HCT116 (cell line): ENCODE results near the gene ID3. TPM values are rescaled to one million over a fixed set of nuclear protein-coding genes. Genes with fewer than 3 reads are reported as not detected.

ENCODE experiments used
- ATAC-seq: fragments of 200-7000 bp; cut with Tn5 transposase; 2 replicates; pipeline ENCODE4 v1.9.1; 2020; ENCODE audit warnings: mild to moderate bottlenecking, moderate library complexity
- BruUV-seq: library from RNA; stranded (reverse); fragments of 400-500 nt; replicated peaks from 2 replicates; lab custom pipeline; 2021; lab: Mats Ljungman, UMichigan
- CTCF ChIA-PET: fragments of 300-600 bp; sonication (Branson Sonifier 250); formaldehyde crosslinking; loops from one replicate; lab custom pipeline; 2021; ENCODE audit warnings: antibody characterized with exemption; lab: Charles Lee
- POLR2A ChIA-PET: fragments of 300-600, 350-600 bp; sonication (Branson Sonifier 250); formaldehyde crosslinking; loops from one replicate; lab custom pipeline; 2021; ENCODE audit warnings: antibody characterized with exemption; lab: Charles Lee
- RAD21 ChIA-PET, 2 experiments: fragments of 300-600 bp; sonication (Branson Sonifier 250); formaldehyde crosslinking; loops; one replicate each; lab custom pipeline; 2023; ENCODE audit warnings: low total read pairs in 2 of 2; ENCODE audit not compliant: uncharacterized antibody in 2 of 2, unreplicated experiment in 2 of 2, low non-redundant PET in 1 of 2; lab: Charles Lee
- DNase-seq: peaks from one replicate; pipeline ENCODE4 v3.0.0-alpha.2; 2010; ENCODE audit warnings: low read depth, low spot score
- H2AFZ ChIP-seq: fragments of 200-600 bp; shearing (Covaris generic), sonication (generic); 2 replicates; pipeline ENCODE4 v1.6.1; 2017; ENCODE audit warnings: low read depth, mixed run types, mixed read lengths, antibody characterized with exemption, low read length; ENCODE audit not compliant: poor library complexity, severe bottlenecking
- H3K27ac ChIP-seq: 2 replicates; pipeline ENCODE4 v1.5.1; 2012; ENCODE audit warnings: low read depth, low read length
- H3K27me3 ChIP-seq: fragments of 200-600 bp; sonication (generic); 2 replicates; pipeline ENCODE4 v1.6.1; 2016; ENCODE audit warnings: mixed run types, low read length, mixed read lengths; ENCODE audit not compliant: insufficient read depth
- H3K36me3 ChIP-seq, 2 experiments: fragments of 200-500 bp in 1 of 2; fragments of 200-600 bp in 1 of 2; sonication (Bioruptor generic) in 1 of 2; sonication (generic) in 1 of 2; 2 replicates each; pipeline versions ENCODE4 v1.5.1 to v1.6.1; 2014 to 2016; ENCODE audit warnings: low read length in 2 of 2, inconsistent platforms in 1 of 2, mixed read lengths in 1 of 2, mixed run types in 1 of 2; ENCODE audit not compliant: insufficient read depth in 2 of 2, control insufficient read depth in 1 of 2
- H3K4me1 ChIP-seq, 2 experiments: fragments of 200-600 bp in 1 of 2; sonication (generic) in 1 of 2; 2 replicates each; pipeline versions ENCODE4 v1.5.1 to v1.6.1; 2012 to 2017; ENCODE audit warnings: low read length in 2 of 2, inconsistent platforms in 1 of 2, mild to moderate bottlenecking in 1 of 2, mixed read lengths in 1 of 2, mixed run types in 1 of 2, moderate library complexity in 1 of 2; ENCODE audit not compliant: insufficient read depth in 2 of 2, control insufficient read depth in 1 of 2
- H3K4me2 ChIP-seq: fragments of 200-600 bp; sonication (generic); 2 replicates; pipeline ENCODE4 v1.6.1; 2017; ENCODE audit warnings: mixed run types, low read length, mixed read lengths
- H3K4me3 ChIP-seq, 2 experiments: fragments of 200-600 bp in 1 of 2; sonication (generic) in 1 of 2; replicated peaks in 1 of 2; 2 replicates each; pipeline ENCODE4 v1.5.1; 2011 to 2016; ENCODE audit warnings: low read length in 2 of 2, control low read depth in 1 of 2, low read depth in 1 of 2, mild to moderate bottlenecking in 1 of 2, mixed read lengths in 1 of 2, mixed run types in 1 of 2
- H3K79me2 ChIP-seq: fragments of 200-600 bp; sonication (generic); 2 replicates; pipeline ENCODE4 v1.6.1; 2017; ENCODE audit warnings: mild to moderate bottlenecking, mixed run types, low read length, moderate library complexity, mixed read lengths; ENCODE audit not compliant: insufficient read depth
- H3K9ac ChIP-seq: fragments of 200-600 bp; sonication (generic); 2 replicates; pipeline ENCODE4 v1.6.1; 2016; ENCODE audit warnings: low read length, mixed read lengths
- H3K9me2 ChIP-seq: fragments of 200-600 bp; sonication (generic), shearing (Covaris generic); 2 replicates; pipeline ENCODE4 v1.6.1; 2017; ENCODE audit warnings: mixed run types, mild to moderate bottlenecking, moderate library complexity; ENCODE audit not compliant: insufficient read depth
- H3K9me3 ChIP-seq, 2 experiments: fragments of 200-500 bp in 1 of 2; fragments of 200-600 bp in 1 of 2; sonication (Bioruptor generic) in 1 of 2; sonication (generic) in 1 of 2; 2 replicates each; pipeline ENCODE4 v1.6.1; 2014 to 2017; ENCODE audit warnings: low read length in 2 of 2, mixed read lengths in 2 of 2, inconsistent platforms in 1 of 2, low read depth in 1 of 2, mild to moderate bottlenecking in 1 of 2, mixed run types in 1 of 2, moderate library complexity in 1 of 2; ENCODE audit not compliant: control insufficient read depth in 1 of 2, insufficient read depth in 1 of 2
- H4K20me1 ChIP-seq: fragments of 200-600 bp; sonication (generic), shearing (Covaris generic); 2 replicates; pipeline ENCODE4 v1.6.1; 2017; ENCODE audit warnings: mixed run types, mild to moderate bottlenecking, moderate library complexity; ENCODE audit not compliant: insufficient read depth
- CEBPB ChIP-seq: IDR thresholded peaks from 2 replicates; pipeline ENCODE4 v1.6.1; 2012; ENCODE audit warnings: low read depth
- ELF1 ChIP-seq: IDR thresholded peaks from 2 replicates; pipeline ENCODE4 v1.6.1; 2012; ENCODE audit warnings: low read depth, borderline replicate concordance
- JUND ChIP-seq: IDR thresholded peaks from 2 replicates; pipeline ENCODE4 v1.6.1; 2012
- TCF7L2 ChIP-seq: IDR thresholded peaks from 2 replicates; pipeline ENCODE4 v1.7.0; 2011; ENCODE audit warnings: borderline replicate concordance, inconsistent platforms; ENCODE audit not compliant: insufficient read depth, insufficient read length; ENCODE audit errors: extremely low read depth
- YY1 ChIP-seq: IDR thresholded peaks from 2 replicates; pipeline ENCODE4 v1.6.1; 2011; ENCODE audit warnings: low read length, low read depth, moderate library complexity, mild to moderate bottlenecking; ENCODE audit not compliant: insufficient replicate concordance; ENCODE audit errors: extremely low read depth
- ZBTB33 ChIP-seq: IDR thresholded peaks from 2 replicates; pipeline ENCODE4 v1.6.1; 2011; ENCODE audit warnings: mild to moderate bottlenecking, low read length, moderate library complexity; ENCODE audit not compliant: insufficient replicate concordance; ENCODE audit errors: extremely low read depth
- ZNF274 ChIP-seq: fragments of 200-500 bp; sonication (Bioruptor generic); IDR thresholded peaks from 2 replicates; pipeline ENCODE4 v1.6.1; 2014; ENCODE audit warnings: mild to moderate bottlenecking, low read depth, low read length, inconsistent platforms
- intact Hi-C: fragments of 100-400 bp; cut with micrococcal nuclease; formaldehyde crosslinking; loops from 2 replicates; pipeline ENCODE4 v1.10.0; 2022
- total RNA-seq: library from RNA; stranded (reverse); gene quantifications from one replicate; pipeline ENCODE4 v1.2.1, GENCODE V29; 2021; ENCODE audit not compliant: unreplicated experiment

ID3 gene
- total RNA-seq, 1 experiment from 2014 or later, result 183 TPM

- Histone ChIP-seq H3K9me2 (no peaks in the 10 kb centered on the region), H3K9me3 (no peaks in the 10 kb centered on the region), H3K4me3 (no peak overlapping the region), H3K27me3 (no peaks in the 10 kb centered on the region), H3K79me2 (no peaks in the 10 kb centered on the region), H3K4me2 (peak overlapping the region; percentile 70), H4K20me1 (no peaks in the 10 kb centered on the region), H3K4me1 (peaks cover 17 to 40% of the 10 kb centered on the region in 2 experiments), H3K36me3 (no peaks in the 10 kb centered on the region), H3K9ac (no peak overlapping the region), H3K27ac (no peak overlapping the region), H2AFZ (no peak overlapping the region)
- RAD21 ChIA-PET, result no interaction called here
- intact Hi-C loops, result no loop called here
- no peak for ATAC-seq
- no TSS peak for BruUV-seq
- POLR2A ChIA-PET, result interaction anchor here (1.4 kb wide), 1 partner anchor 36 kb away, joined by 7 read pairs; the partner anchor contains the start of gene ID3
- CTCF ChIA-PET, result interaction anchor here (1.1 to 1.9 kb wide), 2 partner anchors 41 to 43 kb away, joined by 3 to 4 read pairs; no protein-coding TSS in a partner anchor
- TF ChIP-seq TCF7L2 (no peak), ZNF274 (no peak), ELF1 (no peak), JUND (no peak), CEBPB (no peak), ZBTB33 (no peak), YY1 (no peak)
- no peak for DNase-seq
Observed at GRCh38 chr1:23594149-23594907, 35.0 kb upstream of the ID3 start.
